Fibroblast of villous mesenchyme (primary cell): ENCODE data around the gene C1QTNF3. TPM values are rescaled to one million over a fixed set of nuclear protein-coding genes. Genes with fewer than 3 reads are reported as not detected.
A peak's percentile ranks its signal among the peaks of the same experiment; 100 is the strongest.
"Not testable (repeated sequence)": the region's sequence is repeated elsewhere in the genome, so short reads cannot be mapped to it uniquely, and the experiment has no call there.

ENCODE experiments used
- DNase-seq: peaks from one replicate; pipeline ENCODE4 v3.0.0-alpha.2; 2010; ENCODE audit warnings: low read depth
- H3K4me3 ChIP-seq: 2 replicates; pipeline ENCODE4 v1.5.1; 2011; ENCODE audit warnings: low read depth, mild to moderate bottlenecking, low read length
- CTCF ChIP-seq: IDR thresholded peaks from 2 replicates; pipeline ENCODE4 v1.5.1; 2012; ENCODE audit warnings: low read depth, mild to moderate bottlenecking, low read length; ENCODE audit not compliant: insufficient read depth
- total RNA-seq: library from RNA; depleted of rRNA; stranded (reverse); fragments of >200 nt; gene quantifications from 2 replicates; pipeline ENCODE4 v1.2.3, GENCODE V29; 2012

The C1QTNF3 gene
- total RNA-seq = 0.86 and 1.9 TPM in 2 replicates

- no peak for DNase-seq
- no peak within 1 kb of the TSS for H3K4me3 ChIP-seq
- no peak for TF ChIP-seq CTCF
Measured at GRCh38 chr5:34043099-34043876, at the start of gene C1QTNF3. Gene C1QTNF3, minus strand, starts transcription at chr5:34043213. Its CDS starts 88 bp downstream, at chr5:34043125.

- DNase-seq, H3K4me3 ChIP-seq: not testable (repeated sequence)
Measured at GRCh38 chr5:34091039-34091438, 48.0 kb upstream of the C1QTNF3 start.

GRCh38 chr5:34089802-34090201 is 46.8 kb upstream of the C1QTNF3 start:
- not testable (repeated sequence) for H3K4me3 ChIP-seq, DNase-seq

GRCh38 chr5:34087728-34088127 is 44.7 kb upstream of the C1QTNF3 start:
- H3K4me3 ChIP-seq, DNase-seq: not testable (repeated sequence)

- DNase-seq = not testable (repeated sequence)
Measured at GRCh38 chr5:34083898-34084297, 40.9 kb upstream of the C1QTNF3 start.

GRCh38 chr5:34079505-34079904 is 36.5 kb upstream of the C1QTNF3 start:
- not testable (repeated sequence) for H3K4me3 ChIP-seq, DNase-seq

More at GRCh38 chr5:34083898-34084297, 40.9 kb upstream of the C1QTNF3 start:
- not testable (repeated sequence) for H3K4me3 ChIP-seq

- H3K4me3 ChIP-seq, DNase-seq: not testable (repeated sequence)
Measured at GRCh38 chr5:34077636-34078035, 34.6 kb upstream of the C1QTNF3 start.

GRCh38 chr5:34076719-34077364 is 33.8 kb upstream of the C1QTNF3 start:
- H3K4me3 ChIP-seq = not testable (repeated sequence)
- peak; percentile 58 for DNase-seq

GRCh38 chr5:34074472-34074871 is 31.5 kb upstream of the C1QTNF3 start:
- not testable (repeated sequence) for H3K4me3 ChIP-seq, DNase-seq

GRCh38 chr5:34074071-34074470 is 31.1 kb upstream of the C1QTNF3 start:
- H3K4me3 ChIP-seq = not testable (repeated sequence)

GRCh38 chr5:34070626-34071025 is 27.6 kb upstream of the C1QTNF3 start:
- H3K4me3 ChIP-seq, DNase-seq: not testable (repeated sequence)

More at GRCh38 chr5:34074071-34074470, 31.1 kb upstream of the C1QTNF3 start:
- not testable (repeated sequence) for DNase-seq

GRCh38 chr5:34064656-34065055 is 21.6 kb upstream of the C1QTNF3 start:
- no peak for DNase-seq
- no peak overlapping the region for H3K4me3 ChIP-seq
- no peak for TF ChIP-seq CTCF
